GM18870 (cell line): Measurements from ENCODE around the gene CYP21A2.

Experiments
- ATAC-seq: cut with Tn5 transposase; IDR thresholded peaks from one replicate; pipeline ENCODE4 v1.9.1; 2021; ENCODE audit warnings: moderate library complexity; ENCODE audit not compliant: unreplicated experiment

Gene CYP21A2

GRCh38 chr6:32081168-32081990, 43.2 kb downstream of the CYP21A2 start:
- no peak for ATAC-seq

GRCh38 chr6:32082478-32082877, 44.3 kb downstream of the CYP21A2 start:
- ATAC-seq, result no peak

- ATAC-seq, result no peak
Observed at GRCh38 chr6:32082935-32083334, 44.7 kb downstream of the CYP21A2 start.

GRCh38 chr6:32083812-32084768, 45.9 kb downstream of the CYP21A2 start:
- ATAC-seq, result no peak

- no peak for ATAC-seq
Observed at GRCh38 chr6:32084780-32085179, 46.6 kb downstream of the CYP21A2 start.

- no peak for ATAC-seq
Observed at GRCh38 chr6:32085759-32086459, 47.7 kb downstream of the CYP21A2 start.

- ATAC-seq, result peak; percentile 47
Observed at GRCh38 chr6:32086661-32087573, 48.7 kb downstream of the CYP21A2 start.

GRCh38 chr6:32087574-32088486, 49.6 kb downstream of the CYP21A2 start:
- no peak for ATAC-seq

GRCh38 chr6:32088487-32089049, 50.4 kb downstream of the CYP21A2 start:
- no peak for ATAC-seq

GRCh38 chr6:32089082-32089828, 51.0 kb downstream of the CYP21A2 start:
- ATAC-seq, result no peak
